HEK293 (cell line): ENCODE measurements around the gene RPS19BP1.

ENCODE experiments used
- CTCF ChIA-PET: fragments of 350-600 bp; formaldehyde crosslinking; extraction: SDS; loops from one replicate; lab custom pipeline; 2021; ENCODE audit warnings: antibody characterized with exemption; lab: Yijun Ruan, JAX
- POLR2A ChIA-PET: fragments of 300-600 bp; formaldehyde crosslinking; extraction: SDS; loops from one replicate; lab custom pipeline; 2020; ENCODE audit warnings: antibody characterized with exemption, inconsistent platforms; lab: Yijun Ruan, JAX
- H3K27ac ChIP-seq: fragments of 200-500 bp; sonication (Bioruptor generic); 2 replicates; pipeline ENCODE4 v1.5.1; 2014; ENCODE audit warnings: low read depth, low read length, control low read depth, inconsistent platforms; ENCODE audit errors: extremely low read depth
- H3K36me3 ChIP-seq, 2 experiments: fragments of 200-500 bp in 1 of 2; sonication (Bioruptor generic) in 1 of 2; 1 replicate in 1 of 2; 2 replicates in 1 of 2; pipeline ENCODE4 v1.5.1; 2014 to 2017; ENCODE audit warnings: inconsistent platforms in 2 of 2, low read length in 2 of 2; ENCODE audit not compliant: control insufficient read depth in 2 of 2, insufficient read depth in 1 of 2
- H3K4me1 ChIP-seq: fragments of 200-500 bp; sonication (Bioruptor generic); 2 replicates; pipeline ENCODE4 v1.5.1; 2014; ENCODE audit warnings: mild to moderate bottlenecking, low read length, inconsistent platforms; ENCODE audit not compliant: control insufficient read depth, insufficient read depth
- H3K4me3 ChIP-seq: 2 replicates; pipeline ENCODE4 v1.5.1; 2011; ENCODE audit warnings: low read depth, mild to moderate bottlenecking, control low read depth, low read length, moderate library complexity
- H3K9me3 ChIP-seq: fragments of 200-500 bp; sonication (Bioruptor generic); 2 replicates; pipeline ENCODE4 v1.5.1; 2014; ENCODE audit warnings: low read depth, low read length, inconsistent platforms; ENCODE audit not compliant: control insufficient read depth, insufficient read depth
- CTCF ChIP-seq: fragments of 450-650 bp; formaldehyde crosslinking; IDR thresholded peaks from 2 replicates; pipeline ENCODE4 v1.5.1; 2016; ENCODE audit warnings: missing biosample characterization, missing genetic modification characterization
- TSHZ1 ChIP-seq: fragments of 450-650 bp; formaldehyde crosslinking; IDR thresholded peaks from 2 replicates; pipeline ENCODE4 v1.5.1; 2016; ENCODE audit warnings: missing biosample characterization, missing genetic modification characterization, borderline replicate concordance
- ZNF211 ChIP-seq: fragments of 450-650 bp; formaldehyde crosslinking; IDR thresholded peaks from 2 replicates; pipeline ENCODE4 v1.5.1; 2016; ENCODE audit warnings: low read depth, missing biosample characterization, missing genetic modification characterization
- ZNF488 ChIP-seq: fragments of 450-650 bp; formaldehyde crosslinking; IDR thresholded peaks from 2 replicates; pipeline ENCODE4 v1.5.1; 2016; ENCODE audit warnings: missing biosample characterization, missing genetic modification characterization
- ZNF518A ChIP-seq: fragments of 450-650 bp; formaldehyde crosslinking; conservative IDR thresholded peaks from 2 replicates; pipeline ENCODE4 v1.5.1; 2016; ENCODE audit warnings: low read depth, missing biosample characterization, missing genetic modification characterization
- ZNF580 ChIP-seq: fragments of 450-650 bp; formaldehyde crosslinking; IDR thresholded peaks from 2 replicates; pipeline ENCODE4 v1.5.1; 2016; ENCODE audit warnings: missing biosample characterization, missing genetic modification characterization
- ZNF704 ChIP-seq: fragments of 450-650 bp; formaldehyde crosslinking; IDR thresholded peaks from 2 replicates; pipeline ENCODE4 v1.5.1; 2016; ENCODE audit warnings: missing biosample characterization, missing genetic modification characterization
- ZSCAN18 ChIP-seq: fragments of 450-650 bp; formaldehyde crosslinking; IDR thresholded peaks from 2 replicates; pipeline ENCODE4 v1.5.1; 2016; ENCODE audit warnings: missing biosample characterization, missing genetic modification characterization

Gene RPS19BP1

GRCh38 chr22:39514373-39514973 is 18.1 kb downstream of the RPS19BP1 start:
- TF ChIP-seq ZNF211 (no peak), ZSCAN18 (no peak), CTCF (peak; percentile 64), ZNF518A (no peak), ZNF580 (tag by site-specific recombination) (no peak), TSHZ1 (tag by site-specific recombination) (no peak), ZNF704 (tag by site-specific recombination) (no peak), ZNF488 (tag by site-specific recombination) (no peak)
- Histone ChIP-seq H3K27ac (no peak overlapping the region), H3K4me3 (no peak overlapping the region), H3K4me1 (0 out of 2 replicates have a peak, but pooled peaks cover 5% of the 10 kb centered on the region), H3K9me3 (no peaks in the 10 kb centered on the region), H3K36me3 (peaks cover 56 to 81% of the 10 kb centered on the region in 2 experiments)
- CTCF ChIA-PET: interaction anchor here (0.5 to 5.4 kb wide), 16 partner anchors 9 to 380 kb away, joined by 3 to 84 read pairs (median 5); partner anchors contain the start of genes MIEF1 and RPS19BP1
- POLR2A ChIA-PET: interaction anchor here (0.5 to 1.2 kb wide), 6 partner anchors 9 to 24 kb away, joined by 3 to 4 read pairs (median 3); partner anchors contain the start of gene MIEF1
